HCT116 (cell line): ENCODE measurements around the gene SAMHD1. TPM values are rescaled to one million over a fixed set of nuclear protein-coding genes. Genes with fewer than 3 reads are reported as not detected.
"Not testable (repeated sequence)": the region's sequence is repeated elsewhere in the genome, so short reads cannot be mapped to it uniquely, and the experiment has no call there.

ENCODE experiments used
- ATAC-seq: fragments of 200-7000 bp; cut with Tn5 transposase; 2 replicates; pipeline ENCODE4 v1.9.1; 2020; ENCODE audit warnings: mild to moderate bottlenecking, moderate library complexity
- BruUV-seq: library from RNA; stranded (reverse); fragments of 400-500 nt; replicated peaks from 2 replicates; lab custom pipeline; 2021; lab: Mats Ljungman, UMichigan
- CTCF ChIA-PET: fragments of 300-600 bp; sonication (Branson Sonifier 250); formaldehyde crosslinking; loops from one replicate; lab custom pipeline; 2021; ENCODE audit warnings: antibody characterized with exemption; lab: Charles Lee
- POLR2A ChIA-PET: fragments of 300-600, 350-600 bp; sonication (Branson Sonifier 250); formaldehyde crosslinking; loops from one replicate; lab custom pipeline; 2021; ENCODE audit warnings: antibody characterized with exemption; lab: Charles Lee
- RAD21 ChIA-PET, 2 experiments: fragments of 300-600 bp; sonication (Branson Sonifier 250); formaldehyde crosslinking; loops; one replicate each; lab custom pipeline; 2023; ENCODE audit warnings: low total read pairs in 2 of 2; ENCODE audit not compliant: uncharacterized antibody in 2 of 2, unreplicated experiment in 2 of 2, low non-redundant PET in 1 of 2; lab: Charles Lee
- DNase-seq: peaks from one replicate; pipeline ENCODE4 v3.0.0-alpha.2; 2010; ENCODE audit warnings: low read depth, low spot score
- H2AFZ ChIP-seq: fragments of 200-600 bp; shearing (Covaris generic), sonication (generic); 2 replicates; pipeline ENCODE4 v1.6.1; 2017; ENCODE audit warnings: low read depth, mixed run types, mixed read lengths, antibody characterized with exemption, low read length; ENCODE audit not compliant: poor library complexity, severe bottlenecking
- H3K27ac ChIP-seq: 2 replicates; pipeline ENCODE4 v1.5.1; 2012; ENCODE audit warnings: low read depth, low read length
- H3K27me3 ChIP-seq: fragments of 200-600 bp; sonication (generic); 2 replicates; pipeline ENCODE4 v1.6.1; 2016; ENCODE audit warnings: mixed run types, low read length, mixed read lengths; ENCODE audit not compliant: insufficient read depth
- H3K36me3 ChIP-seq, 2 experiments: fragments of 200-500 bp in 1 of 2; fragments of 200-600 bp in 1 of 2; sonication (Bioruptor generic) in 1 of 2; sonication (generic) in 1 of 2; 2 replicates each; pipeline versions ENCODE4 v1.5.1 to v1.6.1; 2014 to 2016; ENCODE audit warnings: low read length in 2 of 2, inconsistent platforms in 1 of 2, mixed read lengths in 1 of 2, mixed run types in 1 of 2; ENCODE audit not compliant: insufficient read depth in 2 of 2, control insufficient read depth in 1 of 2
- H3K4me1 ChIP-seq, 2 experiments: fragments of 200-600 bp in 1 of 2; sonication (generic) in 1 of 2; 2 replicates each; pipeline versions ENCODE4 v1.5.1 to v1.6.1; 2012 to 2017; ENCODE audit warnings: low read length in 2 of 2, inconsistent platforms in 1 of 2, mild to moderate bottlenecking in 1 of 2, mixed read lengths in 1 of 2, mixed run types in 1 of 2, moderate library complexity in 1 of 2; ENCODE audit not compliant: insufficient read depth in 2 of 2, control insufficient read depth in 1 of 2
- H3K4me2 ChIP-seq: fragments of 200-600 bp; sonication (generic); 2 replicates; pipeline ENCODE4 v1.6.1; 2017; ENCODE audit warnings: mixed run types, low read length, mixed read lengths
- H3K4me3 ChIP-seq, 2 experiments: fragments of 200-600 bp in 1 of 2; sonication (generic) in 1 of 2; replicated peaks in 1 of 2; 2 replicates each; pipeline ENCODE4 v1.5.1; 2011 to 2016; ENCODE audit warnings: low read length in 2 of 2, control low read depth in 1 of 2, low read depth in 1 of 2, mild to moderate bottlenecking in 1 of 2, mixed read lengths in 1 of 2, mixed run types in 1 of 2
- H3K79me2 ChIP-seq: fragments of 200-600 bp; sonication (generic); 2 replicates; pipeline ENCODE4 v1.6.1; 2017; ENCODE audit warnings: mild to moderate bottlenecking, mixed run types, low read length, moderate library complexity, mixed read lengths; ENCODE audit not compliant: insufficient read depth
- H3K9ac ChIP-seq: fragments of 200-600 bp; sonication (generic); 2 replicates; pipeline ENCODE4 v1.6.1; 2016; ENCODE audit warnings: low read length, mixed read lengths
- H3K9me2 ChIP-seq: fragments of 200-600 bp; sonication (generic), shearing (Covaris generic); 2 replicates; pipeline ENCODE4 v1.6.1; 2017; ENCODE audit warnings: mixed run types, mild to moderate bottlenecking, moderate library complexity; ENCODE audit not compliant: insufficient read depth
- H3K9me3 ChIP-seq, 2 experiments: fragments of 200-500 bp in 1 of 2; fragments of 200-600 bp in 1 of 2; sonication (Bioruptor generic) in 1 of 2; sonication (generic) in 1 of 2; 2 replicates each; pipeline ENCODE4 v1.6.1; 2014 to 2017; ENCODE audit warnings: low read length in 2 of 2, mixed read lengths in 2 of 2, inconsistent platforms in 1 of 2, low read depth in 1 of 2, mild to moderate bottlenecking in 1 of 2, mixed run types in 1 of 2, moderate library complexity in 1 of 2; ENCODE audit not compliant: control insufficient read depth in 1 of 2, insufficient read depth in 1 of 2
- H4K20me1 ChIP-seq: fragments of 200-600 bp; sonication (generic), shearing (Covaris generic); 2 replicates; pipeline ENCODE4 v1.6.1; 2017; ENCODE audit warnings: mixed run types, mild to moderate bottlenecking, moderate library complexity; ENCODE audit not compliant: insufficient read depth
- CTCF ChIP-seq, 3 experiments: fragments of 200-600 bp in 1 of 3; sonication (generic) in 1 of 3; IDR thresholded peaks in 2 of 3; conservative IDR thresholded peaks in 1 of 3; 2 replicates each; pipeline ENCODE4 v1.5.1; 2012 to 2017; ENCODE audit warnings: low read depth in 2 of 3, low read length in 2 of 3, antibody characterized with exemption in 1 of 3, borderline replicate concordance in 1 of 3, control low read depth in 1 of 3, mild to moderate bottlenecking in 1 of 3, mixed read lengths in 1 of 3, mixed run types in 1 of 3, moderate library complexity in 1 of 3; ENCODE audit not compliant: insufficient read depth in 1 of 3
- EGR1 ChIP-seq: IDR thresholded peaks from 2 replicates; pipeline ENCODE4 v1.6.1; 2012; ENCODE audit warnings: low read depth
- ELF1 ChIP-seq: IDR thresholded peaks from 2 replicates; pipeline ENCODE4 v1.6.1; 2012; ENCODE audit warnings: low read depth, borderline replicate concordance
- EZH2phosphoT487 ChIP-seq: fragments of 200-600 bp; IDR thresholded peaks from 2 replicates; pipeline ENCODE4 v1.6.1; 2018; ENCODE audit warnings: antibody characterized with exemption, borderline replicate concordance
- FOSL1 ChIP-seq: IDR thresholded peaks from 2 replicates; pipeline ENCODE4 v1.6.1; 2012; ENCODE audit warnings: low read depth
- JUND ChIP-seq: IDR thresholded peaks from 2 replicates; pipeline ENCODE4 v1.6.1; 2012
- MAX ChIP-seq: IDR thresholded peaks from 2 replicates; pipeline ENCODE4 v1.6.1; 2012
- RAD21 ChIP-seq: IDR thresholded peaks from 2 replicates; pipeline ENCODE4 v1.6.1; 2012; ENCODE audit warnings: low read depth, mild to moderate bottlenecking
- SIN3A ChIP-seq: IDR thresholded peaks from 2 replicates; pipeline ENCODE4 v1.6.1; 2012; ENCODE audit warnings: low read depth
- SP1 ChIP-seq: IDR thresholded peaks from 2 replicates; pipeline ENCODE4 v1.6.1; 2012; ENCODE audit warnings: low read depth
- ZBTB33 ChIP-seq: IDR thresholded peaks from 2 replicates; pipeline ENCODE4 v1.6.1; 2011; ENCODE audit warnings: mild to moderate bottlenecking, low read length, moderate library complexity; ENCODE audit not compliant: insufficient replicate concordance; ENCODE audit errors: extremely low read depth
- ZNF274 ChIP-seq: fragments of 200-500 bp; sonication (Bioruptor generic); IDR thresholded peaks from 2 replicates; pipeline ENCODE4 v1.6.1; 2014; ENCODE audit warnings: mild to moderate bottlenecking, low read depth, low read length, inconsistent platforms
- intact Hi-C: fragments of 100-400 bp; cut with micrococcal nuclease; formaldehyde crosslinking; loops from 2 replicates; pipeline ENCODE4 v1.10.0; 2022
- total RNA-seq: library from RNA; stranded (reverse); gene quantifications from one replicate; pipeline ENCODE4 v1.2.1, GENCODE V29; 2021; ENCODE audit not compliant: unreplicated experiment

The SAMHD1 gene
- total RNA-seq, 1 experiment from 2014 or later: 21.4 TPM

- ChIA-PET POLR2A (no interaction called here), RAD21 (no interaction called here), CTCF (no interaction called here)
- H3K9me2 ChIP-seq: no peaks in the 10 kb centered on the region
- H3K4me3 ChIP-seq: no peak overlapping the region
- no peaks in the 10 kb centered on the region for H3K9me3 ChIP-seq
- no peak for DNase-seq
- no peaks in the 10 kb centered on the region for H4K20me1 ChIP-seq
- BruUV-seq: no TSS peak
- H3K27me3 ChIP-seq: no peaks in the 10 kb centered on the region
- no peak for ATAC-seq
- H2AFZ ChIP-seq: no peak overlapping the region
- intact Hi-C loops: no loop called here
- no peak overlapping the region for H3K9ac ChIP-seq
- H3K4me2 ChIP-seq: no peak overlapping the region
- H3K79me2 ChIP-seq: no peaks in the 10 kb centered on the region
- H3K36me3 ChIP-seq: no peaks in the 10 kb centered on the region
- H3K4me1 ChIP-seq: no peaks in the 10 kb centered on the region
- no peak overlapping the region for H3K27ac ChIP-seq
- TF ChIP-seq EGR1 (no peak), EZH2phosphoT487 (no peak), ZBTB33 (no peak), SIN3A (no peak), RAD21 (no peak), MAX (no peak), CTCF (IDR thresholded peaks at IDR 0.05 in 2 of 3, conservative IDR thresholded peaks at IDR 0.05 in 1 of 3; ENCODE audit: borderline replicate concordance in 1 of 3, insufficient read depth in 1 of 3, low read depth in 2 of 3, low read length in 2 of 3) (no peak), JUND (no peak), ELF1 (no peak), ZNF274 (no peak), SP1 (no peak), FOSL1 (no peak)
These were observed 14.1 kb downstream of the SAMHD1 start for GRCh38 chr20:36937402-36937770.

GRCh38 chr20:36936761-36937401, 14.6 kb downstream of the SAMHD1 start:
- H3K79me2 ChIP-seq, DNase-seq, CTCF ChIA-PET, H3K4me3 ChIP-seq, RAD21 ChIA-PET, H3K27ac ChIP-seq, H3K27me3 ChIP-seq, H2AFZ ChIP-seq, H3K9ac ChIP-seq, BruUV-seq, H3K9me2 ChIP-seq, H3K4me1 ChIP-seq, intact Hi-C loops, H3K36me3 ChIP-seq, H3K9me3 ChIP-seq, POLR2A ChIA-PET, H4K20me1 ChIP-seq, H3K4me2 ChIP-seq, ATAC-seq: not testable (repeated sequence)
